ENCODE data around the gene MAP4K4.

MAP4K4 gene

DNA sequence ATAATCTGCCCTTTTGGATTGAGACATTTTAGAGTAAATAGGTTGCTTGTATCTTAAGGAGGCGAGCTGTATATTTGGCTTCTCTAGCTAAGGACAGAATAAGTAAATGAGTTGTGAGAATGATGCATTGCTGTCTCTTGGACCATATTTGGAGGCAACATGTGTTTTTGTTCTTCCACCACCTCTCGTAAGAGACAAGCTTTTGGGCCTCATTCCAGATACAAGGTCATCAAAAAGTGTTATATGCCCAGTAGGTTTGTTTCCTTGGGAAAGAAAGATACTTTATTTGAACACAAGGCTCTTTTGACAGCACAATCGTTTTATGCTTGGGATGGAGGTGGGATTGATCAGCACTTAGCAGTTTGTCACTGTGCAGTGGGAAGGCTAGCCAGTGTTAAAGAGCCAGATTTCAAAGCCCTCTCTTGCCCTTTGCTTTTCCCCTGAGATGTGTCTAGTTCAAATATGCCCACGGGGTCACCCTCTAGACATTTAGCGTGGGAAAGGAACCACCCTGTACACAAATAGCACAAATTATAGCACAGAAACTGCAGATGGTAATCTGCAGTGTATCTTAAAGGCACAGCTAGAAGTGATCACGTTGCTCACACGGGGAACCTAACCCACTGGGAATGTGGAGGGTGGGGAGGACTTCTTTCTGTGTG is 131.3 kb downstream of the MAP4K4 start:
- Histone ChIP-seq H3K27ac (ENCODE audit: low read depth, low read length) (no peak overlapping the region), H4K20me1 (ENCODE audit: low read depth, low read length) (peaks cover 37% of the 10 kb centered on the region), H3K4me3 (ENCODE audit: insufficient read depth, low read length, poor library complexity, severe bottlenecking) (no peak overlapping the region), H3K9me2 (replicated peaks; ENCODE audit: insufficient read depth, low read length) (no peaks in the 10 kb centered on the region), H3K36me3 (ENCODE audit: low read length) (peaks cover 62% of the 10 kb centered on the region), H2AFZ (ENCODE audit: low read depth, low read length, severe bottlenecking) (no peak overlapping the region), H3K27me3 (ENCODE audit: low read length) (no peaks in the 10 kb centered on the region), H3F3A (ENCODE audit: insufficient read depth) (peaks cover 8% of the 10 kb centered on the region; the same call in 1 of the 2 replicates), H3K79me2 (ENCODE audit: insufficient read depth, low read length) (peaks cover 11% of the 10 kb centered on the region; the same call in 1 of the 2 replicates), H3K9me3 (ENCODE audit: insufficient read depth, low read length) (no peaks in the 10 kb centered on the region), H3K4me2 (ENCODE audit: low read depth, low read length, poor library complexity, severe bottlenecking) (no peak overlapping the region), H3K9ac (ENCODE audit: low read length) (no peak overlapping the region)
- TF ChIP-seq, protein P1, sequence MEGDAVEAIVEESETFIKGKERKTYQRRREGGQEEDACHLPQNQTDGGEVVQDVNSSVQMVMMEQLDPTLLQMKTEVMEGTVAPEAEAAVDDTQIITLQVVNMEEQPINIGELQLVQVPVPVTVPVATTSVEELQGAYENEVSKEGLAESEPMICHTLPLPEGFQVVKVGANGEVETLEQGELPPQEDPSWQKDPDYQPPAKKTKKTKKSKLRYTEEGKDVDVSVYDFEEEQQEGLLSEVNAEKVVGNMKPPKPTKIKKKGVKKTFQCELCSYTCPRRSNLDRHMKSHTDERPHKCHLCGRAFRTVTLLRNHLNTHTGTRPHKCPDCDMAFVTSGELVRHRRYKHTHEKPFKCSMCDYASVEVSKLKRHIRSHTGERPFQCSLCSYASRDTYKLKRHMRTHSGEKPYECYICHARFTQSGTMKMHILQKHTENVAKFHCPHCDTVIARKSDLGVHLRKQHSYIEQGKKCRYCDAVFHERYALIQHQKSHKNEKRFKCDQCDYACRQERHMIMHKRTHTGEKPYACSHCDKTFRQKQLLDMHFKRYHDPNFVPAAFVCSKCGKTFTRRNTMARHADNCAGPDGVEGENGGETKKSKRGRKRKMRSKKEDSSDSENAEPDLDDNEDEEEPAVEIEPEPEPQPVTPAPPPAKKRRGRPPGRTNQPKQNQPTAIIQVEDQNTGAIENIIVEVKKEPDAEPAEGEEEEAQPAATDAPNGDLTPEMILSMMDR (IDR thresholded peaks at IDR 0.05; ENCODE audit: insufficient read depth, low read length, poor library complexity, severe bottlenecking): no peak

DNA sequence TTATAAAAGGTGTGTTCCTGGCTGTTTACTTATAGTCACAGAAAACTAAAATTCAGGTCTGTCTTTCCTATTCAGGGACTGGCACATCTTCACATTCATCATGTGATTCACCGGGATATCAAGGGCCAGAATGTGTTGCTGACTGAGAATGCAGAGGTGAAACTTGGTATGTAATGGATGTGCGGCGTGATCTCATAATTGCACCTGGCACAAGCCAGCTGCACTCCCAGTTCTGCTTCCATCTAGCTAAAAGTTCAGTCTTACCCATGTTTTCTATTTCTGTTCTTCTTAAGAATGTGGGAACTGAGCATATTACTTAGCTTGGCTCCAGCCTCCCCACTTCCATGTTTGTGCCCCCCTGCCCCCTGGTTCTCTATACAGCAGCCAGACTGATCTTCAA is 131.9 kb downstream of the MAP4K4 start:
- H3K9me2 ChIP-seq (replicated peaks; ENCODE audit: insufficient read depth, low read length): no peaks in the 10 kb centered on the region
- no peak overlapping the region for H3K4me2 ChIP-seq (ENCODE audit: low read depth, low read length, poor library complexity, severe bottlenecking)
- no peaks in the 10 kb centered on the region for H3K9me3 ChIP-seq (ENCODE audit: insufficient read depth, low read length)
- no peak overlapping the region for H3K9ac ChIP-seq (ENCODE audit: low read length)
- H3F3A ChIP-seq (ENCODE audit: insufficient read depth): peaks cover 8% of the 10 kb centered on the region; the same call in 1 of the 2 replicates
- H3K79me2 ChIP-seq (ENCODE audit: insufficient read depth, low read length): 0 out of 2 replicates have a peak, but pooled peaks cover 11% of the 10 kb centered on the region
- H2AFZ ChIP-seq (ENCODE audit: low read depth, low read length, severe bottlenecking): no peak overlapping the region
- TF ChIP-seq, protein P1 (IDR thresholded peaks at IDR 0.05; ENCODE audit: insufficient read depth, low read length, poor library complexity, severe bottlenecking): no peak
- TF ChIP-seq EZH2phosphoT487 (conservative IDR thresholded peaks at IDR 0.05; ENCODE audit: low read length): no peak
- H3K27ac ChIP-seq (ENCODE audit: low read depth, low read length): no peak overlapping the region
- H3K27me3 ChIP-seq (ENCODE audit: low read length): no peaks in the 10 kb centered on the region
- H3K36me3 ChIP-seq (ENCODE audit: low read length): peaks cover 66% of the 10 kb centered on the region
- peaks cover 33% of the 10 kb centered on the region for H4K20me1 ChIP-seq (ENCODE audit: low read depth, low read length)
- H3K4me3 ChIP-seq (ENCODE audit: insufficient read depth, low read length, poor library complexity, severe bottlenecking): no peak overlapping the region

DNA sequence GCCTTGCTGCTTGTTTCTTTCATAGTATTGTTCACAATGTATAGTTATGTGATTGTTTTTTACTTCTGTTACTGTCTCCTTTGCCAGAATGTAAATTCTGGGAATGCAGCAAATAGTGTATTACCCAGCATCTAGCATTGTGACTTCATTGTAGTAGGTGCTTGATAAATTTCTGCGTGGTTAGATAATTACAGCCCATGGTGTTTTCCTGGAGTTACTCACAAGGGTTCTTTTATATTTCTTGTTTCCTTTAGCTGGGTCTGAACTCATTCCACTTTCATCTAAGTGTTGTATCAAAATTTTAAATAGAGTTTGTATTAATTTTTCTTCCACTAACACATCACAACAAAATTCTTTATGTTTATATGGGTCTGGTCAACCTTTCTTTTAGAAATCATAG is 132.6 kb downstream of the MAP4K4 start:
- Histone ChIP-seq H3K27me3 (ENCODE audit: low read length) (no peaks in the 10 kb centered on the region), H3F3A (ENCODE audit: insufficient read depth) (peaks cover 8% of the 10 kb centered on the region; the same call in 1 of the 2 replicates), H3K9ac (ENCODE audit: low read length) (no peak overlapping the region), H3K4me3 (ENCODE audit: insufficient read depth, low read length, poor library complexity, severe bottlenecking) (no peak overlapping the region), H3K4me2 (ENCODE audit: low read depth, low read length, poor library complexity, severe bottlenecking) (no peak overlapping the region), H4K20me1 (ENCODE audit: low read depth, low read length) (peaks cover 28% of the 10 kb centered on the region), H3K9me3 (ENCODE audit: insufficient read depth, low read length) (no peaks in the 10 kb centered on the region), H3K27ac (ENCODE audit: low read depth, low read length) (no peak overlapping the region), H3K9me2 (replicated peaks; ENCODE audit: insufficient read depth, low read length) (no peaks in the 10 kb centered on the region), H3K36me3 (ENCODE audit: low read length) (peaks cover 66% of the 10 kb centered on the region), H3K79me2 (ENCODE audit: insufficient read depth, low read length) (0 out of 2 replicates have a peak, but pooled peaks cover 11% of the 10 kb centered on the region), H2AFZ (ENCODE audit: low read depth, low read length, severe bottlenecking) (no peak overlapping the region)
- TF ChIP-seq, protein P1 (IDR thresholded peaks at IDR 0.05; ENCODE audit: insufficient read depth, low read length, poor library complexity, severe bottlenecking): no peak
- no peak for TF ChIP-seq EZH2phosphoT487 (conservative IDR thresholded peaks at IDR 0.05; ENCODE audit: low read length)
